Central memory CD8-positive, alpha-beta T cell (primary cell): ENCODE results near the gene WFDC1.

Source experiments
- ATAC-seq: fragments of 150-1000 bp; cut with Tn5 transposase; replicated peaks from 2 replicates; pipeline ENCODE4 v1.10.0; 2022; ENCODE audit warnings: mild to moderate bottlenecking, moderate FRiP score, moderate number of reproducible peaks; ENCODE audit not compliant: poor library complexity, severe bottlenecking; ENCODE audit errors: extremely low read depth
- DNase-seq, 2 donors: peaks; one replicate each; pipeline ENCODE4 v3.0.0; 2021; ENCODE audit warnings: low spot score in 2 of 2
- H3K27ac Mint-ChIP-seq: one replicate; pipeline ENCODE4 v1.8.0; 2022; ENCODE audit warnings: low read depth, mild to moderate bottlenecking, moderate library complexity, mixed read lengths
- H3K27me3 Mint-ChIP-seq: one replicate; pipeline ENCODE4 v1.8.0; 2022; ENCODE audit warnings: mixed read lengths
- H3K36me3 Mint-ChIP-seq: one replicate; pipeline ENCODE4 v1.8.0; 2022; ENCODE audit warnings: mild to moderate bottlenecking, moderate library complexity, mixed read lengths; ENCODE audit not compliant: insufficient read depth
- H3K4me1 Mint-ChIP-seq: one replicate; pipeline ENCODE4 v1.8.0; 2022; ENCODE audit warnings: mixed read lengths
- H3K4me3 Mint-ChIP-seq: one replicate; pipeline ENCODE4 v1.8.0; 2022; ENCODE audit warnings: mild to moderate bottlenecking, moderate library complexity, mixed read lengths
- H3K9me3 Mint-ChIP-seq: one replicate; pipeline ENCODE4 v1.8.0; 2022; ENCODE audit warnings: mixed read lengths

Gene WFDC1

DNA sequence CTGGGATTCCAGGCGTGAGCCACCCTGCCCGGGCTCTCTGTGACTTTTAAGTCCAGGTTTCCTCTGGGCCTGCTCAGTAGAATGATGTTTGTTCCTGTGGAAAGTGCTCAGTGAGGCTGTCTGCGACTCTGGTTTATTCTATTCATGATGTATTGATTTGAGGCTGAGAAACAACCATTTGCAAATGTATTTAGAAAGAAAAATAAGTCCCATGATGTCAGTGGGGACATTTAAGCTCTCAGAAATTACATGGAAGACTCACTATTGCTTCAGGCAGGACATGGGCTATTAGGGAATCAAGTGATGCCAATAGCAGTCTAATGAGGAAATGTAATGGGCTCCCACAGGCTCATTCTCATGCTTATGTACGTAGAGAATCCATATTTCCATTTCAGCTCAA, 32.6 kb upstream of the WFDC1 start:
- no peak for DNase-seq
- no peak for ATAC-seq
- H3K36me3 Mint-ChIP-seq = no peaks in the 10 kb centered on the region
- no peak overlapping the region for H3K4me3 Mint-ChIP-seq
- no peaks in the 10 kb centered on the region for H3K4me1 Mint-ChIP-seq
- H3K27ac Mint-ChIP-seq = no peak overlapping the region
- H3K9me3 Mint-ChIP-seq = no peaks in the 10 kb centered on the region
- H3K27me3 Mint-ChIP-seq = peaks cover 64% of the 10 kb centered on the region

DNA sequence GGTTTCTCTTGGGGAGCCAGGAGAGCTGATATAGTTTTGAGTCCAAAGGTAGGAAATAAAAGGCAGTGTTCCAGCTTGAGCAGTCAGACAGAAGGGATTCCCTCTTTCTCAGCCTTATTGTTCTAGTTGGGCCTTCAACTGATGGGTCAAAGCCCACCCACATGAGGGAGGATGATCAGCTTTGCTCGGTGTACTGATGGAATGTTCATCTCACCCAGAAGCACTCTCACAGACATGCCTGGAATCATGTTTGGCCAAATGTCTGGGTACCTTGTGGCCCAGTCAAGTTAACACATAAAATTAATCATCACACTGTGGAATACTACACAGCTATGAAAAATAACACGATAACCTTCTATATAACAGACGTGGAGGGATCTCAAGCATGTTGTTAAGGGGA, 31.7 kb upstream of the WFDC1 start:
- no peak overlapping the region for H3K27ac Mint-ChIP-seq
- no peak overlapping the region for H3K4me3 Mint-ChIP-seq
- H3K9me3 Mint-ChIP-seq = no peaks in the 10 kb centered on the region
- peaks cover 55% of the 10 kb centered on the region for H3K27me3 Mint-ChIP-seq
- ATAC-seq (no peak), DNase-seq (no peak)
- H3K4me1 Mint-ChIP-seq = no peaks in the 10 kb centered on the region
- no peaks in the 10 kb centered on the region for H3K36me3 Mint-ChIP-seq

DNA sequence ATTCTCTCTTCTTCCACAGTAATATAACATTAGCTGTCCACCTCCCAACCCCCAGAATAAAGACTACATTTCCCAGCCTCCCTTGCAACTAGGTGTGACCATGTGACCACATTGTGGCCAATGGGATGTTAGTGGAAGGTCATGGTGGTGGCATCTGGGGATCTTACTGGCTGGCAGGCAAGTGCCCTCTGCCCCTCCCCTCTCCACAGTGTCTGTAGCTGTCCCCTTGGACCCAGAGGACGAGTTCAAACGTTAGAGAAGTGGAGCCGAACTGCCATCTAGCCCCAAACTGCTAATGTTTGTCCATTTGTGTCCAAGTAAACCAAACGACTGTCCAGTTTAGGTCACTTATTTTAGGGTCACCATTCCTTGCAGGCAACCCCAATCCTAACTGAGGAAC, 28.2 kb upstream of the WFDC1 start:
- Mint-ChIP-seq H3K4me3 (no peak overlapping the region), H3K27ac (no peak overlapping the region), H3K36me3 (no peaks in the 10 kb centered on the region), H3K27me3 (peaks cover 35% of the 10 kb centered on the region), H3K9me3 (no peaks in the 10 kb centered on the region), H3K4me1 (no peaks in the 10 kb centered on the region)
- DNase-seq = no peak
- ATAC-seq = no peak

DNA sequence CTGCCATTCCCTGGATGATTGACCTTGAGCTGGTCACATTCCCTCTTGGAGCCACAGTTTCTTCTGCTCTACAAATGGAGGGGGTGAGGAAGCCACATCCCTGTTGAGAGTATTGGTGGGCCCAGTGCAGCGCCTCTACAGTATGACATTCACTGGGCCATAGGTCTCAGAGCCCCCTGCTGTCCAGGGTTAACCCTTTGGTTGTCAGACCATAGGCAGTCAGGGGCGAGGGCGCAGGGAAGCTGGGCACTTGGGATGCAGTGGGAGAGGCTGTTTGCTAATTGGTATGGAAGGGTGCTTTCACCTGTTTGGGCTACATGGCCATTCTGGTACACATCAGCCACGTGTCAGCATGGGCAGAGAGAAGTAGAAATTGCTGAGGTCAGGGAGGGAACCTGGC, 27.3 kb upstream of the WFDC1 start:
- ATAC-seq (no peak), DNase-seq (no peak)
- Mint-ChIP-seq H3K9me3 (no peaks in the 10 kb centered on the region), H3K27ac (no peak overlapping the region), H3K27me3 (peaks cover 29% of the 10 kb centered on the region), H3K4me3 (no peak overlapping the region), H3K36me3 (no peaks in the 10 kb centered on the region), H3K4me1 (no peaks in the 10 kb centered on the region)

DNA sequence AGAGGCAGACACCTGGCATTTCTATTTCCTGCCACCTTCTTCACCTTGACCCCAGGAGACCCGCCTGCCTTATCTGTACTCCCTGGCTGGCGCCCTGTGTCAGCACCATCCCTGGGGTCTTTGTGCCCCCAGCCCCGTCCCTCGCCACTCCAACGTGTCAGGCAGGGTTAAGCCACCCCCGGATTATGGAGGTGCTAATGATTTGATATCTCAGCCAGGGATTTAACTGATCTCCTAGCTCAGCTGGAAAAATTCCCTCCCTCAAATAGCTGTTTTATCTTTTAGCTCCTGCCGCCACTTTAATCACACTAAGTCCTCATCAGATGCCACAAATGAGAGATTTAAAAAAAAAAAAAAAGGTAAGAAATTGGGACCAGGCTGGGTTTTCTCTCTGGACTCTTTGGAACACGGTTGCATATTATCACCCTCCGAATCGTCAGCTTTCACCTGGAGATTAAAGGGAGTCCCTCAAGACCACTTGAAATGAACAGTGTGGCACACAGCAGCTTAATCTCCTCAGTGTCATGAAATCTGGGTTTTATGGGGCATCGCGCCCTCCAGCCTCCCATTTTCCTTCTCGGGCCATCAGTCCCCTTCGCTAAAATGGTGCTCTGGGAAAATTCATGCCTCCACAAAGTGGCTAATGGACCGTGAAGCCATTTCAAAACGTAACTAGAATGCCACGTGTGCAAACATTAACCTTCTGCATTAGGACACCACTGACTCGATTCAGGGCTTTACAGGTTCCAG, 26.2 kb upstream of the WFDC1 start:
- no peak for ATAC-seq
- Mint-ChIP-seq H3K4me3 (no peak overlapping the region), H3K27ac (no peak overlapping the region), H3K9me3 (no peaks in the 10 kb centered on the region), H3K4me1 (no peaks in the 10 kb centered on the region), H3K36me3 (no peaks in the 10 kb centered on the region), H3K27me3 (peaks cover 20% of the 10 kb centered on the region)
- no peak for DNase-seq

DNA sequence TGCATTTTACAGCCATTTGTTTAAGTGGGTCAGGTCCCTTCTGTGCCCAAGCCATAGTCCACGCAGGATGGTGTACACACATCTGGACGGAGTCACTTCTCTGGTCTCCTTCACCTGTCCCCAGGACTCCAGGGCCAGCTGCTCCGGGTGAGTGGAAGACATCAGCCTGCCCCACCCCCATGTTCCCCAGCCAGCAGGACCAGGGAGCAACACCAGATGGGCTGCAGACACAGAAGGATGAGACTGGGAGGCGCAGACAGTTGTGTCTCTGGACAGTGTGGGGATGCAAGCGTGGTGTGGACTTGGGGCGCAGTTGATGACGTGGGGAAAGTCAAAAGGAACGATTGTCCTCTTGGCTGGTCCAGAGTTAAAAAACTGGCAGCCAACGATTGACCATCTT, 24.6 kb upstream of the WFDC1 start:
- Mint-ChIP-seq H3K36me3 (no peaks in the 10 kb centered on the region), H3K9me3 (no peaks in the 10 kb centered on the region), H3K27me3 (peaks cover 3% of the 10 kb centered on the region), H3K4me1 (no peaks in the 10 kb centered on the region), H3K4me3 (no peak overlapping the region), H3K27ac (no peak overlapping the region)
- DNase-seq (no peak), ATAC-seq (no peak)

DNA sequence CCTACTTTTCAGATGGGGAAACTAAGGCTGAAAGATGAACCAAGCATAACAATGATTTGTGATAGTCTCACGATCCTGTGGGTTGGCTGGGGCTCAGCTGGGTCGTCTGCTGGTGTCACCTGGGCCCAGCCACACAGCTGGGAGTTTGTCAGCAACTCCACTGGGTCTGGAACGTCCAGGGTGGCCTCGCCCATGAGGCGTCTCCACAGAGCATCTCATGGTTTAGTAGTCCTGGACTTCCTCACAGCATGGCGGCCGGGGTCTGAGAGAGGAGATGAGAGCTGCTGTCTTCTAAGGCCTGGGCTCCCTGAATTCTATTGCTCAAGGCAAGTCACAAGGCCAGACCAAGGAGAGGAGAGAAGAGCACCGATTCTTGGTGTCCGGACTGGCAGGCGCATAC, 24.1 kb upstream of the WFDC1 start:
- DNase-seq (no peak), ATAC-seq (no peak)
- Mint-ChIP-seq H3K4me3 (no peak overlapping the region), H3K4me1 (no peaks in the 10 kb centered on the region), H3K27me3 (no peaks in the 10 kb centered on the region), H3K36me3 (no peaks in the 10 kb centered on the region), H3K27ac (no peak overlapping the region), H3K9me3 (no peaks in the 10 kb centered on the region)

DNA sequence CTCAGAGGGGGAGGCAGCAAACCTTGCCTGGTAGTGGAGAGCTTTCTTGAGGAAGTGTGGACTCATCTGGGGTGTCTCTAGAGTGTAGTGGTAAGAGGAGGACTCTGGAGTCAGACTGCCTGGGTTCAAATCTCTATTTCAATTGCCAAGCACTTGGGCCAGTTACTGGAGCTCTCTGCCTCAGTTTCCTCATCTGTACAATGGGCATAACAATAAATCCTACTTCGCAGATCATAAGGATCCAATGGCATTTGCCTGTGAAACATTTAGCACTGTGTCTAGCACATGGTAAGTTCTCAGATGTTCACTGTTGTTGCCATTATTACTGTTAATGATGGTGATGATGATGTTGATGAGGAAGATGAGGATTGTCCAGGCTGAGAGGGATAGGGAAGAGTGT, 23.6 kb upstream of the WFDC1 start:
- Mint-ChIP-seq H3K27ac (no peak overlapping the region), H3K9me3 (no peaks in the 10 kb centered on the region), H3K4me1 (no peaks in the 10 kb centered on the region), H3K36me3 (no peaks in the 10 kb centered on the region), H3K27me3 (no peaks in the 10 kb centered on the region), H3K4me3 (no peak overlapping the region)
- DNase-seq (no peak), ATAC-seq (no peak)

DNA sequence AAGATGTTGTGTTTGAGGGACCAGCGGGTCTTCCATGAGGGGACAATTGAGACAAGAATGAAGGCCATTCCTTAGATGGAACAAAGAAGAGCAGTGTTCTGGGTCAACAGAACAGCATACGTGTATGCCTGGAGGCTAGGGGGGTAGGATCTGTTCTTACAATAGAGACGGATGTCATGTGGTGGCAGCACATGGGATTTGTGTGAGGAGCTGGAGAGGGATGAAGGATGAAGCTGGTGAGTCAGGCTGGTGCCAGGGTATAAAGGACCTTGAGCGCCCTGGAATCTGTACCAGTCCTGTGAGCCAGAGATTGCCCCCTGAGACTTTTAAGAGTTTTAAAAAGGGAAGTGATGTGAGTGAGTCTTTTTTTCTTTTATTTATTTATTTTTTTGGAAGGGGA, 22.8 kb upstream of the WFDC1 start:
- Mint-ChIP-seq H3K27me3 (no peaks in the 10 kb centered on the region), H3K4me3 (no peak overlapping the region), H3K27ac (no peak overlapping the region), H3K36me3 (no peaks in the 10 kb centered on the region), H3K4me1 (no peaks in the 10 kb centered on the region), H3K9me3 (no peaks in the 10 kb centered on the region)
- no peak for DNase-seq
- ATAC-seq = no peak

DNA sequence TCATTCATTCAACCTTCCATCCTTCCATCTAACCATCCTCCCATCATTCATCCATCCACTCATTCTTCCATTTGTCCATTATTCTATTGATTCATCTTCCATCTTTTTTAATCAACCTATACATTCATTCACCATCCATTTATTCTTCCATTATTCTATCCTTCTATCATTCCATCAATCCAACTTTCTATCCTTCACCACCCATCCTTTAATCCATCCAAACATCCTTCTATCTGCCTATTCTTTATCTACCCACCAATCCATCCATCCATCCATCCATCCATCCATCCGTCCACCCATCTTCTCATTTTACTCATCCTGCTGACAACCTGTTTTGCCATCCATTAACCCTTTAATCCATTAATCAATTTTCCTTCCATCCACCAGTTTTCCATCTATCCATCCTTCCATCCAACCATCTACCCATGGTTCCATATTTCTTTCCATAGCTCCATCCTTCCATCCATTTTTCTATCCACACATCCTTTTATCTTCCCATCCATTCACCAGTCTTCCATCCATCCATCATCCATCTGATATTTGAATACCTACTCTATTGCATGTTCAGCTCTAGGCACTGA, 21.8 kb upstream of the WFDC1 start:
- Mint-ChIP-seq H3K4me1 (no peaks in the 10 kb centered on the region), H3K27ac (no peak overlapping the region), H3K4me3 (no peak overlapping the region), H3K9me3 (no peaks in the 10 kb centered on the region), H3K36me3 (no peaks in the 10 kb centered on the region), H3K27me3 (no peaks in the 10 kb centered on the region)
- ATAC-seq (no peak), DNase-seq (no peak)

DNA sequence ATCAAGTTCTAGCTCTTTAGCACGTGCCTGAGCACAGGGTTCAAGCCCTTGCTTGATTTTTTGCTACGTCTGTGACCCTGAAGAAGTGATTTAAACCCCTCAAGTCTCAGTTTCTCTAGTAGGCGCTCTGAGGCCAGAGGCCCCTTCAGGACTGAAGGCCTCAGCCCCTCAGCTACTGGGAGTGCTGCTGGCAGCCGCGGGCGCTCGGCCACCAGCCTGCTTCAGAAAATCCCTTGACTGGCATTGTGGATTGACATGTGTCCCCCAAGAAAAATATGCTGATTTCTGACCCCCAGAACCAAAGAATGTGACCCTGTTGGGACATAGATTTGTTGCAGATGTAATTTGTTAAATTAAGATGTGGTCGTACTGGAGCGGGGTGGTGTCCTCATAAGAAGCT, 20.2 kb upstream of the WFDC1 start:
- no peak for DNase-seq

DNA sequence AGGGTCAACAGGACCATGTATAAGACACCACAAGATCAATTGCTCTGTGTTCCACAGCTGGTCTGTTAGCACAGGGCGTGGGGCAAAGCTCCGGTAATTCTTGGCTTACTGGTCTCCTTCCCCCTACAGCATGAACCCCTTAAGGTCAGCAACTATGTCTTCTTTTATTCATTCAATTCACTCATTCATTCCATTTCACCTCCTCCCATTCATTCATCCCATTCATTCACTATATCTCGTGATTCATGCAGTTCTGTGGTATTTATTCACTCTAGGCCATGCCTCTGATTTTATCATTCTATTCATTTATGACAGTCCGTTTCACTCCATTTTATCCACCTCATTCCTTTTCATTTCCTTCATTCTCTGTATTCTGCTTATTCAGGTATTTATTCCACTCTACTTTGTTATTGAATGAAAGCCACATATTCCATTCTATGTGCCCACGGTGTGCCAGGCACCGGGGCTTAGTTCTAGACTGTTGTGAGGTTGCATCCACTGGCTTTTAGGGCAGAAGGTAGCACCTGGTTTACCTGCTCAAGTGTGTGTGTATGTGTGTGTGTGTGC, 19.0 kb upstream of the WFDC1 start:
- Mint-ChIP-seq H3K4me1 (no peaks in the 10 kb centered on the region), H3K27me3 (peaks cover 19% of the 10 kb centered on the region), H3K27ac (no peak overlapping the region), H3K36me3 (no peaks in the 10 kb centered on the region), H3K9me3 (no peaks in the 10 kb centered on the region), H3K4me3 (no peak overlapping the region)
- no peak for DNase-seq
- ATAC-seq = no peak

More for the DNA sequence above, 20.2 kb upstream of the WFDC1 start:
- Mint-ChIP-seq H3K27ac (no peak overlapping the region), H3K4me3 (no peak overlapping the region), H3K4me1 (no peaks in the 10 kb centered on the region), H3K27me3 (peaks cover 16% of the 10 kb centered on the region), H3K9me3 (no peaks in the 10 kb centered on the region), H3K36me3 (no peaks in the 10 kb centered on the region)
- ATAC-seq = no peak

DNA sequence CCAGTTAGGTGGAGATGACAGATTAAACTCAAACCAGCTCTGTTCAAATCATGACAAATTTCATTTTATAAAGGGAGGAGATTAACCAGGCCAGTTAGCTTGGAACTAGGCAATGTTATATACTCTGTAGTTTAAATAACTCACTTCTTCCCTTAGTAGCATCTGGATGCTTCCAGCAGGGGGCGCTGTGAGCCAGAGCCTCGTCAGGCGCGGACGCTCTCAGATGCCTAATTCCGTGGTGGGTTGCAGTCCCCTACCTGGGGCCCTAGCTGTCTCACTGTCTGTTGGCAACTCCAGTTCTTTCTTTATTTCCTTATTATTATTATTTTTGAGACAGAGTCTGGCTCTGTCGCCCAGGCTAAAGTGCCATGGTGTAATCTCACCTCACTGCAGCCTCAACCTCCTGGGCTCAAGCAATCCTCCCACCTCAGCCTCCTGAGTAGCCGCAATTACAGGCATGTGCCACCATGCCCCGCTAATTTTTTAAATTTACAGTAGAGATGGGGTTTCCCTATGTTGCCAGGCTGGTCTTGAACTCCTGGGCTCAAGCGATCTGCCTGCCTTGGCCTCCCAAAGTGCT, 17.3 kb upstream of the WFDC1 start:
- peak; percentile 33 to 53 for DNase-seq
- no peak overlapping the region for H3K27ac Mint-ChIP-seq
- H3K4me1 Mint-ChIP-seq = no peaks in the 10 kb centered on the region
- H3K27me3 Mint-ChIP-seq = peaks cover 31% of the 10 kb centered on the region
- ATAC-seq = no peak
- no peaks in the 10 kb centered on the region for H3K36me3 Mint-ChIP-seq
- H3K9me3 Mint-ChIP-seq = no peaks in the 10 kb centered on the region
- H3K4me3 Mint-ChIP-seq = no peak overlapping the region
